DMS53 treated with DMSO at 0.1 percent for 48 hours (cell line): ENCODE results near the gene DAGLA.

Experiments
- DNase-seq: peaks from one replicate; lab custom pipeline; 2025; ENCODE audit not compliant: unreplicated experiment; lab: John Stamatoyannopoulos, UW

Gene DAGLA

DNA sequence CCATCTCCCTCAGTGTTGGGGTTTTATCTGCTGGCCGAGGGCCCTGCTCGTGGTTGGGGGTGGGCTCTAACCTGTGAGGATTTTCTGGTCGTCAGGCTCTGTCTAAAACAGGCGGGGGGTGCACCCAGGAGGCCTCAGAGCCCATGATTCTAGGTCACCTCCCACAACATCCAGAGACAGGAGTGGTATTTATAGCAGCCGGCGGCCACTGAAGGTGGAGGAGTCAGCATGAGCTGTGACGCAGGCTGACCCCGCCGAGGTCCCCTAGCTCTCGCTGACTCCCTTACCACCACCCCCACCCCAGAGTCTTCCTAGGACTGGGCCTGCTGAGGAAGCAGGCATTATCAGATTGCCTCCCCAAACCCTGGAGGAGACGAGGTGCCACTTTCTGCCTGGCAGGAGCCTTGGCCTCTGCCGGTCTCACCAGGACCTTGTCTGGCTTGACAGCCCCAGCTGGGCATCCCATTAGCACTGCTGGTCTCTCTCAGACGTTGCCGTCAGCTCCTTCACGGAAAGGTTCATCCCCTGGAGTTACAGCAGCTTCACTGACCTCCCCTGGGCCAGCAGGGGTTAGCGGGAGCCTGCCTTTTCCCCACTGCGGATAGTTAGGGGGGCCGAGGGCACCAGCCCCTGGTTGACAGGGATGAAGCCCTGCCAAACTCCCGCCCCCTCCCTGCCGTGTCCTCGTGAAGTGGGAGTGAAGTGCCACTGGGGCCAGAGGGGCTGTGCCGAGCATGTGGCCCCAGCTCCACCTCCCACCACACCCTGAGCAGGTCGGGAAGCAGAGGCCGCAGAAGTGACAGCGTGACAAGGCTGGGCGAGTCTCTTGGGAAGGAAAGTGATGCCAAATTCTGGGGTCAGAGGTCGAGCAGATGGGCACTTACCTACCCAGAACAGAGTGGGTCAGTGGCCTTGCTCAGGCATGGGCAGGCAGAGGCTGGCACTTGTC is 26.5 kb downstream of the DAGLA start:
- no peak for DNase-seq

DNA sequence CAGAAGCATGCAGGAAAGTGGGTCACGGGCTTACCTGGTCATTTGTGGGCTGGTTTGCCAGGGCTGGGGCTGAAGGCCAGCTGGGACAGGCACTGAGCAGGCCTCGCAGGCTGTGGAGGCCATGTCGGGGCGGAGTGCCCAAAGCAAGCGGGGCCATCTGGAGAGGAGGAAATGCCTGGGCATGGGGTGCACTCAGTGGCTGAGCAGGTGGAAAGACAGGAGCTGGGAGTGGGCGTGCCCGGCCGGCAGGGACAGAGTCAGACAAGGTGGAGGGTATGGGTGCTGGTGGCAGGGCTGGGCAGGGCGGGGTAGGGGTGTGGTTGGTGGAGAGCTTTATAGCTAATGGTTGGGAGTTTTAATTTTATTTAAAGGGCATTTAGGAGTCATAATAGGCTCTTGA is 27.4 kb downstream of the DAGLA start:
- DNase-seq = no peak

- no peak for DNase-seq
Observed at GRCh38 chr11:61709110-61709509, 28.9 kb downstream of the DAGLA start.

DNA sequence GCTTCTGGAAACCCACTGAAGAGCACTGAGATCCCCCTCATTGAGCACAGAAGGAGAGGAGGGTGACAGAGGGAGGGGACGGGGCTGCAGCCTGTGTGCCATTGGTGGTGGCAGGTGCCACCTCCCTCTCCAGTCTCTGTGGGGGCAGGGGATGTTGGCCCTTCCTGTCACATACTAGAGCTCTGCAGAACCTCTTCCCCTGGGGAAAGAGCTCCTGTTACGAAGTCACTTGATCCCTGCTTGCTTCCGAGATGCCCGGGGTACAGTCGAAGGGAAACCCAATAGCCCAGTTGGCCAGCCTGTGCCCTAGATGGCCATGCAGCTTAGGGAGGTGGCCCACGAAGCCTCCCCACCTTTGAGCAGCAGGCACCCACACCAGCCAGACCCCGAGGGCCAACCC is 29.4 kb downstream of the DAGLA start:
- no peak for DNase-seq

- DNase-seq = no peak
Observed at GRCh38 chr11:61710019-61710418, 29.8 kb downstream of the DAGLA start.

DNA sequence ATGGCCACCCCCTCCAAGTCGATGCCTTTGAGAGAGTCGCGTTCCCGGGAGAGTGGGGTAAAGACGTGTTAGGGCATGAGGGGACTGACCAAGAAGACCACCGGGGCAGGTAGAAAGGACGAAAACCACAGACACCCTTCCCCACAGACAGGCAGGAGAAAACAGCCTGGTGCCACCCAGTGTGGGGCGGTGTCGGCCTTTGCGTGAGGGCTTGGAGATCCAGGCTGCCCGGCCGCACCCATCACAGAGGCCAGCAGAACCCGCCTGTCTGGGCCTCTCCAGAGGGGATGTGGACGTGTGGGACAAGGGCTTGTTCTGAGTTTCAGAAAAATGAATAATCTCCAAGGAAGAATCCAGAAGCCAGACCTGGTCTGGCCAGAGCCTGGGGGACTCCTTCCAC is 30.8 kb downstream of the DAGLA start:
- DNase-seq = no peak

GRCh38 chr11:61711498-61711897 is 31.3 kb downstream of the DAGLA start:
- no peak for DNase-seq

DNA sequence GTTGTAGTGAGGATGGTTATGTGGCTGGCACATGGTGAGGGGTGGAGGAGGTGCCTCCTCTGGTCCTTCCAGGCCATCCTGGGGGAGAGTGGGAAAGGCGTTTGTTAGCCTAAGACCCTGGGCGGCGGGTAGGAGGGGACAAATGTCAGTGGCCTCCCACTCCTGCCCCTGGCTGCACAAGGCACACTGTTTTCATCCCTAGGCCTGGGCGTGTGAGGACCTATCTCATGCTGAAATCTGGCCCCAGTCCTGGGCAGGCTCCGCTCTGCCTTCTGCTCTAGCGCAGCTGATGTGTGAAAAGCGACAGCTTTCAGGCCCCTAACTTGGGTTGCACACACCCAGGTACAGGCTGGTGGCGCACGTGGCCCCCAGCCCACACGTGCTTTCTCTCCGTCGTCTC is 32.1 kb downstream of the DAGLA start:
- DNase-seq = no peak

DNA sequence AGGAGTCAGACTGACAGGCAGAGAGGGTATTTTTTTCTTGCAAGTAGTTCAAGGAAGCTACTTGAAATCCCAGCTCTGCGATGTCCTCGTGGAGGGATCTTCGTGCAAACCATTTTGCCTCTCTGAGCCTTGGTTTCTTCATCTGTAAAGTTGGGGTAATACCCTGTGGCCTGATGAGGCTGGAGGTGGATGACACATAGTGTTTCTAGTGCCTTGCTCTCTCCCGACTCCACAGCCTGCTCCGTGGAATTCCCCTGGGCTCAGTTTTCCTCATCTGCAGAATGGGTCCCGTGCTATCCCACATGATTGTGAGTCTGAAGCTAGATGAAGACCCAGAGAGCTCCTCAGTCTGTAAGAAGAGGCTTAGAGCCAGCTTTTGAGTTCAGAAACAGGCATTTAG is 32.7 kb downstream of the DAGLA start:
- DNase-seq = no peak

DNA sequence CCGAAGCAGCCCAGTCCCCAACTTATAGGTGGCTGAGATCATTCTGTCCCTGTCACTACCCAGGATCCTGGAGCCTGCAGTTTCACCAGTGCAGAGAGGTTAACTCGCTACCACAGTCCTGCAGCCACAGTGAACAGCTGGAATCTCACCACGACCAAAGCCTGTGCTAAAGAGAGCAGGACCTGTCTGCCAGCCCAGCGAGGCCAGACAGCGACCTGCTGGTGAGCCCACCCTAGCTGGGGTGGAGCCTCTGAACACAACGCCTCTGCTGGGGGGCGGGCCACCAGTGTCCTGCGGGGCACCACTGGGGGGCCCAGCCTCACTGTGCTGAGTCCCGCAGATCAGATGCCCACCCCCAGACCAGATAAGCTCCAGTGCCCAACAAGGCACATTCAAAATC is 33.3 kb downstream of the DAGLA start:
- no peak for DNase-seq

- no peak for DNase-seq
Observed at GRCh38 chr11:61713906-61714305, 33.7 kb downstream of the DAGLA start.

- DNase-seq = no peak
Observed at GRCh38 chr11:61714316-61714715, 34.1 kb downstream of the DAGLA start.

- DNase-seq = no peak
Observed at GRCh38 chr11:61714916-61715315, 34.7 kb downstream of the DAGLA start.

GRCh38 chr11:61715867-61716266 is 35.7 kb downstream of the DAGLA start:
- DNase-seq = no peak

DNA sequence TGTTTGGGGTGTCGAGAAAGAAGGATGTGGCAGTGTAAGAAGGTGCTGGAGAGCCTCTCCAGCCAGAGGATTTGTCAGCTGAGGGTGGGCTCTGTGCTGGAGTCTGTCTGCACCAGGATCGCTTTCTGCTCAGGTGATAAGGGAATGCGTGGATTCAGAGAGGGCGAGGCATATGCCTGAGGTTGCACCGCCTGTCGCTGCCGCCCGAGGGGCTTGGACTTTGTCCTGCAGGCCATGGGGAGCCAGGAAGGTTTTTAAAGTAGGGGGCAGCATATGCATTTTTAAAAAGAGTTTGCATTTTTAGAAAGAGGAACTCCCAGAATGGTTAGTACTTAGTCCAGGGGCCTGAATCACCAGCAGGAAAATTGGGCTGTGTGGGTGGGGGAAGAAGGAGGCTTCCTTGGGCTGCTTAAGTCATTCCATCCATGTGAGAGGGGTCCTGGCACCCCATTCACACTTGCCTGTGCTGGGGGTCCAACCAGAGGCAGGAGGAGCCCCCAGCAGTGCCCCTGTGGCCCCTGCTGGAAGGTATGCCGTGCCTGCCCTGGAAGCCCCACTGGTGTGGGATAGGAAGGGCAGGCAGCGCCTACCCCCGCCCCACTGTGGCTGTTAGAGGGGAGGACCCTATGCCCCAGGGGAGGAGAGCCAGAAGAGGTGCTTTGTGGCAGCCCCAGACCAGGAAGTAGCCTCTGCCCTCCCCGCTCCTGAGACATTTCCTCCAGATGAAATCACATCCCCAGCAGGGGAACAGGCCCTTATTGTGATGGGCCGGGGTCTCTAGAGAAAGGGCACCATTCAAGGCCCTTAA is 36.5 kb downstream of the DAGLA start:
- DNase-seq = no peak

DNA sequence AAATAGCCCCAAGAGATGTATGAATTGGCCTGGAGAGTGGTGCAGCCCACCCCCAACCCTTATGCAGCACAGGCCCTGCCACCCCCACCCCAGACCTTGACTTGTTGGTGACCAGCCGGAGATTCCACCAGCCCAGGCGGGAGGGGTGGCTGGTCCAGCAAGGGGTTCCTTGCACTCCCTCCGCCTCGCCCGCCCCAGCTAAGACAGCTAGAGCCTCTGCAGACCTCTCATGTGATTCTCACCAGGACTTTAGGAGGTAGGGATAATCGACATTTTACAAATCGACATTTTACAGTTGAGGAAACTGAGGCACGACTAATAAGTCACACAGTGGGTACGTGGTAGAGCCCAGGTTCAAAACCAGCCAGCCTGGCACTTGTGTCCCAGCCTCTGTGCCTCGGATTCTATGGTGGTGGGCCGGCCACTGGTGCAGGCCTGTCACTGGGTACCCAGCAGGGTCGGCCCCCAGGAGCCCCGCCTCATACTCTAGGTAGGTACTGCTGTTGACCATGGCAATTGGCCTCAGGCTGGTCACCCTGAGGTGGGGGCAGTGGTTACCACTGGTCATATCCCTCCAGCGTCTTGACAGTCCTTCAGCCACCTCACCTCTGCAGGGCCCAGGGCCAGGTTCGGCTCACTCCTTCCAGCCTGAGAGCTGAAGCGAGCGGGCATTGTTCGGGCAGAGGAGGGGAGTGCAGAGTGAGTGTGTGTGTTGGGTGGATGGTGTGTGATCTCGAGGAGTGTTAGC is 37.3 kb downstream of the DAGLA start:
- DNase-seq = no peak

- no peak for DNase-seq
Observed at GRCh38 chr11:61718046-61718531, 37.9 kb downstream of the DAGLA start.

DNA sequence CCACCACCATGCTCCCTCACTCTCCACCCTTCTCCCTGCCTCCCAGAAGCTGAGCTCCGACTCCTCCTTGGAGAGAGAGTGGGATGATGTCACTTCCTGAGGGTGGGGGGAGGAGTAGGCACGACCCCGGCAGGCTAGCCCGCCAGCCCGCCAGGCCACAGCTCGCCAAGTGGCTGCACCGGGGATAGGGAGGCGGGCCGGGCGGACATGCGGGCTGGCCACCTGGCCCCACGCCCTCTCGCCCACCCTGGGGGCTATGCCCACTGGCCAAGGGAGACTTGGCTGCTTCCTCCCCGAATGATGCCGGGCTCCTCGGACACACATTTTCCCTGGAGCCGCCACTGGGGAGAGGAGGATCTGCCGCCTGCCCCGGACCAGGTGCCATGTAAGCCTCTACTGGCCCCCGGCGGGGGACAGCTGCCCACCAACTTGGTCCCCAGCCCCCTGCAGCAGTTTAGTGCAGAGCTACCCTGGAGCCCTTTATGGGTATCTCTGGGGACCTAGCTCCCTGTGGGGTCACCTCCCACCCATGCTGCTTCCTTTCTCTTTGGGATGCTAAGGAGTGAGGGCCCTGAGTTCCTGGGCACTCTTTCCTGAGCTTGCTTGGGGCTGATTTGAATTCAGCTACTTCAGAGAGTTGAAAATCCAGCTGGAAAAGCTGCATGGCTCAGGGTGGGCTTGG is 38.6 kb downstream of the DAGLA start:
- DNase-seq = no peak

DNA sequence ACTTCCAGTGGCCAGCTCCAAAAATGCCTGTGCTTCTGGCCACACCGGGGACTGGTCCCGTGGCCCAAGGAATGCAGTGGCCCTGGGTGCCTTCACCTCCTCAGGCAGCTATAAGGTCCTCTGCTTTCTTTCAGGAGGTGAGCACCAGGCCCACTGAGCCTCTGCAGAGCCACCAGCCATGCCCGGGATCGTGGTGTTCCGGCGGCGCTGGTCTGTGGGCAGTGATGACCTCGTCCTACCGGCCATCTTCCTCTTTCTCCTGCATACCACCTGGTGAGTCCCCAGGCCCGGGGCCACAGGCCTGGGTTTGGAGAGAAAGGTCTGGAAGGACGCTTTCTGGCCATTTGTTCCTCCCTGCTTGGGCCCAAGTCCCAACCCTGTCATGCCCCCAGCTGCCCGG is 39.8 kb downstream of the DAGLA start:
- DNase-seq = no peak

DNA sequence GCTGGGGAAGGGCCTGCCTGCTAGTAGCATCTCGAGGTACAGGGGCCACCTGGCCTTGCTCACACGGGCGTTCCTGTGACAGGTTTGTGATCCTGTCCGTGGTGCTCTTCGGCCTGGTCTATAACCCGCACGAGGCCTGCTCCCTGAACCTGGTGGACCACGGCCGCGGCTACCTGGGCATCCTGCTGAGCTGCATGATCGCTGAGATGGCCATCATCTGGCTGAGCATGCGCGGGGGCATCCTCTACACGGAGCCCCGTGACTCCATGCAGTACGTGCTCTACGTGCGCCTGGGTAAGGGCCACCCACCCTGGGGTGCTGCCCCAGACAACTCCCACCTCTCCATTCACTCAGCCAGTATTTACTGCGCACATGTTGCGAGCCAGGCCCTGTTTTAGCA is 40.4 kb downstream of the DAGLA start:
- DNase-seq = no peak

GRCh38 chr11:61724437-61724836 is 44.2 kb downstream of the DAGLA start:
- DNase-seq = no peak
